ENCODE data around the gene S100A16.
"Not testable (repeated sequence)": the region's sequence is repeated elsewhere in the genome, so short reads cannot be mapped to it uniquely, and the experiment has no call there.

The S100A16 gene

GRCh38 chr1:153615406-153615805, 2.5 kb upstream of the S100A16 start:
- no peak for DNase-seq (ENCODE audit: low spot score)

- DNase-seq (ENCODE audit: low spot score): no peak
These were observed 2.0 kb upstream of the S100A16 start for GRCh38 chr1:153614906-153615305.

- DNase-seq (ENCODE audit: low spot score): no peak
These were observed 1.4 kb upstream of the S100A16 start for GRCh38 chr1:153614189-153614900.

- DNase-seq (ENCODE audit: low spot score): no peak
These were observed 469 bp upstream of the S100A16 start for GRCh38 chr1:153613406-153613805.

- no peak for DNase-seq (ENCODE audit: low spot score)
These were observed 704 bp downstream of the S100A16 start for GRCh38 chr1:153612111-153612754.

- no peak for DNase-seq (ENCODE audit: low spot score)
These were observed 1.6 kb downstream of the S100A16 start for GRCh38 chr1:153611356-153611755.

GRCh38 chr1:153610811-153611301, 2.1 kb downstream of the S100A16 start:
- DNase-seq (ENCODE audit: low spot score): no peak

GRCh38 chr1:153610334-153610733, 2.6 kb downstream of the S100A16 start:
- no peak for DNase-seq (ENCODE audit: low spot score)

- no peak for DNase-seq (ENCODE audit: low spot score)
These were observed 3.4 kb downstream of the S100A16 start for GRCh38 chr1:153609585-153609907.

GRCh38 chr1:153608742-153609584, 4.0 kb downstream of the S100A16 start:
- DNase-seq (ENCODE audit: low spot score): peak; percentile 82

GRCh38 chr1:153608089-153608682, 4.8 kb downstream of the S100A16 start:
- DNase-seq (ENCODE audit: low spot score): no peak

GRCh38 chr1:153607381-153607780, 5.6 kb downstream of the S100A16 start:
- no peak for DNase-seq (ENCODE audit: low spot score)

- no peak for DNase-seq (ENCODE audit: low spot score)
These were observed 6.7 kb downstream of the S100A16 start for GRCh38 chr1:153606194-153606593.

GRCh38 chr1:153602749-153603148, 10.2 kb downstream of the S100A16 start:
- no peak for DNase-seq (ENCODE audit: low spot score)

GRCh38 chr1:153599847-153600246, 13.1 kb downstream of the S100A16 start:
- DNase-seq (ENCODE audit: low spot score): no peak

- DNase-seq (ENCODE audit: low spot score): no peak
These were observed 14.4 kb downstream of the S100A16 start for GRCh38 chr1:153598309-153599172.

- no peak for DNase-seq (ENCODE audit: low spot score)
These were observed 15.7 kb downstream of the S100A16 start for GRCh38 chr1:153597206-153597605.

GRCh38 chr1:153592748-153593147, 20.2 kb downstream of the S100A16 start:
- peak; percentile 58 for DNase-seq (ENCODE audit: low spot score)

GRCh38 chr1:153588482-153588881, 24.5 kb downstream of the S100A16 start:
- DNase-seq (ENCODE audit: low spot score): no peak

GRCh38 chr1:153588033-153588432, 24.9 kb downstream of the S100A16 start:
- not testable (repeated sequence) for DNase-seq (ENCODE audit: low spot score)

GRCh38 chr1:153587314-153587713, 25.6 kb downstream of the S100A16 start:
- DNase-seq (ENCODE audit: low spot score): no peak
